Measurements from ENCODE around the gene FECH.

DNA sequence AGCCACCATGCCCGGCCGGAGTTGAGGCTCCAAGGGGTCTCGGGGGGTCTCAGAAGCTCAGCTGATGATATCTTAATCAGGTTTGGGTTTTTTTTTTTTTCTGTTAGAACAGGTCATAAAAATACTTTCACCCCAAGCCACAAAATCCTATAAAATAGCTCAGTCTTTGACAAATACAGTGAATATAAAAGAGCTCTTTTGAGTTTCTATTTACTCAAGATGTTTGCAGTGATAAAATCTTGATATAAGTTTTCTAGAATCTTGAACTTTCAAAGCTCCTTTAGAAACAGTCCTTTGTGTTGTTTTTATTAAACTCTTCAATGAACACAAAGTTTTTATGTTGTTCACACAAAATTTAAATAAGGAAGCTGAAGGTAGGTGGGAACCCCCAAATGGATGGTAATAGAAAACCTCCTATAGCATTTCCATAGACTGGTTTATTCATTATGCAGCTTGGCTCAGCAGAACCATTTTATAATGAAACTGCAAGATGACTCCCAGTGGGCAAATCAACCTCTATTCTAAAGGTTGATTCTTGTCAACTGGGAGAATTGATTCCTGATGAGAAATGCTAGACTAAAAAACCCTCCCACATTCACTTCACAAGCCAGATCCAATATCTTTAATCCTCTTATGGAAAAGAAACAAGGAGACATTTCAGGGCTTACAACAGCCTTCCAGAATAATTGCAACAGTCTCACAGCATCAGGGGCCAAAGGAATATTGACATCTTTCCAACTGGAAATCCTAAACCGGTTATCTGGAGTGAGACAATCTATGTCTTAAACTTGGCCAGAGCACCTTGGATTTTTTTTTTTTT, 48.7 kb upstream of the FECH start:
- TF ChIP-seq, protein P1, sequence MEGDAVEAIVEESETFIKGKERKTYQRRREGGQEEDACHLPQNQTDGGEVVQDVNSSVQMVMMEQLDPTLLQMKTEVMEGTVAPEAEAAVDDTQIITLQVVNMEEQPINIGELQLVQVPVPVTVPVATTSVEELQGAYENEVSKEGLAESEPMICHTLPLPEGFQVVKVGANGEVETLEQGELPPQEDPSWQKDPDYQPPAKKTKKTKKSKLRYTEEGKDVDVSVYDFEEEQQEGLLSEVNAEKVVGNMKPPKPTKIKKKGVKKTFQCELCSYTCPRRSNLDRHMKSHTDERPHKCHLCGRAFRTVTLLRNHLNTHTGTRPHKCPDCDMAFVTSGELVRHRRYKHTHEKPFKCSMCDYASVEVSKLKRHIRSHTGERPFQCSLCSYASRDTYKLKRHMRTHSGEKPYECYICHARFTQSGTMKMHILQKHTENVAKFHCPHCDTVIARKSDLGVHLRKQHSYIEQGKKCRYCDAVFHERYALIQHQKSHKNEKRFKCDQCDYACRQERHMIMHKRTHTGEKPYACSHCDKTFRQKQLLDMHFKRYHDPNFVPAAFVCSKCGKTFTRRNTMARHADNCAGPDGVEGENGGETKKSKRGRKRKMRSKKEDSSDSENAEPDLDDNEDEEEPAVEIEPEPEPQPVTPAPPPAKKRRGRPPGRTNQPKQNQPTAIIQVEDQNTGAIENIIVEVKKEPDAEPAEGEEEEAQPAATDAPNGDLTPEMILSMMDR (IDR thresholded peaks at IDR 0.05; ENCODE audit: borderline replicate concordance, extremely low read depth, low read length, poor library complexity, severe bottlenecking) = no peak
- TF ChIP-seq EZH2 (IDR thresholded peaks at IDR 0.05; ENCODE audit: borderline replicate concordance, low read depth, low read length, severe bottlenecking) = no peak

Data from DND-41 (cell line).